GM19025 (cell line): ENCODE data around the gene ABCG1.
"Not testable (repeated sequence)": the region's sequence is repeated elsewhere in the genome, so short reads cannot be mapped to it uniquely, and the experiment has no call there.

Experiments used
- ATAC-seq: cut with Tn5 transposase; IDR thresholded peaks from one replicate; pipeline ENCODE4 v1.9.1; 2021; ENCODE audit warnings: mild to moderate bottlenecking, low read depth, moderate library complexity; ENCODE audit not compliant: unreplicated experiment

ABCG1 gene

DNA sequence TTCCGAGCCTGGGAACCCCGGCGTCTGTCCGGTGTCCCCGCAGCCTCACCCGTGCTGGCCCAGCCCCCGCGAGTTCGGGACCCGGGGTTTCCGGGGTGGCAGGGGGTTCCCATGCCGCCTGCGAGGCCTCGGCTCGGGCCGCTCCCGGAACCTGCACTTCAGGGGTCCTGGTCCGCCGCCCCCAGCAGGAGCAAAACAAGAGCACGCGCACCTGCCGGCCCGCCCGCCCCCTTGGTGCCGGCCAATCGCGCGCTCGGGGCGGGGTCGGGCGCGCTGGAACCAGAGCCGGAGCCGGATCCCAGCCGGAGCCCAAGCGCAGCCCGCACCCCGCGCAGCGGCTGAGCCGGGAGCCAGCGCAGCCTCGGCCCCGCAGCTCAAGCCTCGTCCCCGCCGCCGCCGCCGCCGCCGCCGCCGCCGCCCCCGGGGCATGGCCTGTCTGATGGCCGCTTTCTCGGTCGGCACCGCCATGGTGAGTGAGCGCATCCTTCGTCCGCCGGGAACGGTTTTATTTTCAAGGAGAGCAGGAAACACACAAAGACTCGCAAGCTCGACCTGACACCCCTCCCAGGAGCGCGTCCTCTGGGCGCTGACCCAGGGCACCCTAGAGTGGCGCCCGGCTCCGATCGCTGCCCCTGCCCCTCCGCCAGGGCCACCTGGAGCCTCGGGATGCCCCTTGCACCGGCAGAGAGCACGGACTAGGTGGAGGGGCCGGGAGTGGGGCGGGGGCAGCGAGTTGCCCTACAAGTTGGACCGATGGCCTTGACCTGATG is at the start of gene ABCG1:
TSS of gene ABCG1 (plus strand) at position 305 of the 770 bp plus-strand sequence. CDS start at position 428, 123 bp downstream.
- no peak for ATAC-seq

GRCh38 chr21:42169758-42170157 is 49.2 kb upstream of the ABCG1 start:
- ATAC-seq = no peak

- no peak for ATAC-seq
Observed at GRCh38 chr21:42171091-42172053, 47.6 kb upstream of the ABCG1 start.

- ATAC-seq = no peak
Observed at GRCh38 chr21:42172596-42173483, 46.1 kb upstream of the ABCG1 start.

GRCh38 chr21:42174173-42174572 is 44.8 kb upstream of the ABCG1 start:
- no peak for ATAC-seq

DNA sequence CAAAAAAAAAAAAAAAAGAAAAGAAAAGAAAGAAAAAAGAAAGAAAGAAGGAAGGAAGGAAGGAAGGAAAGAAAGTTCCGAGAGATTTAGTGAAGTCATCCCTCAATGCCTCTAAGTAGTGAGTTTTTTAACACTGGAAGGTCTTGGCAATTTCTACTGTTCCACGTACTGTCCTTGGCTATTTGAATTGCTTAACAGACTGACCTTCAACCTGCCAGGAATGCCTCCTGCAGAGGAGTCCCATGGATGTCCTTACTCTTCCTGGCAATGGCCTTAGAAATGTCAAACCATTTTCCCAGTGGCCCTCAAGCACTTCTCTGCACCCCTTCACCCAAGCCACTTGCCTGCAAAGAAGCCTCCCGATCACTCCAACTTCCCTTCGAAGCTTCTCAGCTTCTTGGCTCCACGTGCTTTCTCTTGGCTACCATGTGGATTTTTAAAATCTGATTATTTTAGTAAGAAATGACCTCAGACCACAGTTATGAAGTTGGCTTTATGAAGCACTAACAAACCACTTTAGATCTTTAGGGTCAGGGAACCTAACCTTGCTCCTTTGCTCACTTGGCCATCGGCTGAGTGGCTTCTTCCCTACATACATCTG is 43.7 kb upstream of the ABCG1 start:
- ATAC-seq = no peak

- no peak for ATAC-seq
Observed at GRCh38 chr21:42176859-42177258, 42.1 kb upstream of the ABCG1 start.

GRCh38 chr21:42179316-42179715 is 39.6 kb upstream of the ABCG1 start:
- ATAC-seq = no peak

DNA sequence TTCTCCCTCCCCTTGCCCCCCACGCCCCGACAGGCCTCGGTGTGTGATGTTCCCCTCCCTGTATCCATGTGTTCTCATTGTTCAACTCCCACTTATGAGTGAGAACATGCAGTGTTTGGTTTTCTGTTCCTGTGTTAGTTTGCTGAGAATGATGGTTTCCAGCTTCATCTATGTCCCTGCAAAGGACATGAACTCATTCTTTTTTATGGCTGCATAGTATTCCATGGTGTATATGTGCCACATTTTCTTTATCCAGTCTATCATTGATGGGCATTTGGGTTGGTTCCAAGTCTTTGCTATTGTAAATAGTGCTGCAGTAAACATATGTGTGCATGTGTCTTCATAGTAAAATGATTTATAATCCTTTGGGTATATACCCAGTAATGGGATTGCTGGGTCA is 38.9 kb upstream of the ABCG1 start:
- ATAC-seq = not testable (repeated sequence)

- ATAC-seq = no peak
Observed at GRCh38 chr21:42182713-42183371, 36.1 kb upstream of the ABCG1 start.

GRCh38 chr21:42183374-42184266 is 35.3 kb upstream of the ABCG1 start:
- no peak for ATAC-seq

DNA sequence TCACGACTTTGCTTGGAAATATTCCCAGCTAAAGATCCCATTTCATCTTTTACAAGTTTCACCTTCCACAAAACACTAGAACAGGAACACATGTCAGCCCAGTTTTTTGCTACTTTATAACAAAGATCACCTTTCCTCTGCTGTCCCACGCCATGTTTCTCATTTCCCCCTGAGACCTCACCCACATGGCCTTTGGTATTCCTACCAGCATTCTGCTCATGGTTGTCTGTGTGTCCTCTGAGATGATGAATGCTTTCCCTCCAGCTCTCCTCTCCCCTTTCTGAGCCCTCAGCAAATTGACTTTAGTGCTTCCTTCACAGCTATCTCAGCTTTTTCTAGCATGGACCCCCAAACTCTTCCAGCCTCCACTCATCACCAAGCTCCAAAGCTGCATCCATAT is 32.3 kb upstream of the ABCG1 start:
- ATAC-seq = no peak

- ATAC-seq = peak; percentile 99
Observed at GRCh38 chr21:42187976-42188653, 30.8 kb upstream of the ABCG1 start.

DNA sequence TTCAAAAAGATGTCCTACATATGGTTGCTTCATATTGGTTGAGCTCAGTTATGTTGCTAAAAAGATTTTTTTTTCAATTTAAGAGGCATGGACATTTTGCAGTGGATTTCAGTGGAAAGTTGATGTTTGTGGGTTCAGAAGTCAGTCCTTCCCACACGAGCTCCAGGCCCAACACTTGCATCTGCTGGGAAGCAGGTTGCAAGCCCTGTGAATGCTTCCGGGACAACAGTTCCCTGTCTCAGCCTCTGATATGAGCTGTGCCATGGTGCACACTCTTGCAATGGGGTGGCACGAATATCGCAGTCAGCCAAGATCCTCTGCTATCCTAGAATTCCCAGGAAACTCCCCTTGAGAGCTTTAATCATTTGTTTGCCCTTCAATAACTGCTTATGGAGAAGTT is 30.3 kb upstream of the ABCG1 start:
- ATAC-seq = no peak

- no peak for ATAC-seq
Observed at GRCh38 chr21:42189431-42189830, 29.5 kb upstream of the ABCG1 start.

DNA sequence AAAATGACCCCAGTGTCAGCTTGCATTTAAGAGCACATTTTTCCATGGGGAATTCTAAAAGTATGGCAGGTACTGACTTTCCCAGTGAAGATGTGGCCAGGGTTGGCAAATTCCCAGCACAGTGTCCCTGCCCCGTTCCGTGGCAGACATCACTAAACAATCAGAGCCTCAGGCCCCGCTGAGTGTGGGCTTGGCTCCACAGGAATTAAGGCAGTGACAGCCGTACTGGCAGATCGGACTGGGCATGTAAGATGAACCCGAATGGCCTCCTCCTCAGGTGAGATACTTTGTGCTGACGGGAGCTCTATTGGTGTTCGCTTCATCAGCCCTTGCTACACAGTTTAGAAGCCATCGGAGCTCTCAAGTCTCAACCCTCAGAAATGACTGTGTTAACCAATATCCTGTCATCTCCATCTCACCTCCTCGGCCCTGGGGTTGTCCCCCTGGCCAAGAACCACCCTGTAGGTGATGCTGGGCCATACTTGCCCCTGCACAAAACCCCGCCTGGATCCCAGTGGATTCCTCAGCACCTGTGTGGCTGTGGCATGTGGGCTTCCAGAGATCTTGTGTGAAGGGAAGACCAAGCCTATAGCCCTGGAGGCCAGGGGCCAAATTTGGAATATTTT is 29.0 kb upstream of the ABCG1 start:
- no peak for ATAC-seq

DNA sequence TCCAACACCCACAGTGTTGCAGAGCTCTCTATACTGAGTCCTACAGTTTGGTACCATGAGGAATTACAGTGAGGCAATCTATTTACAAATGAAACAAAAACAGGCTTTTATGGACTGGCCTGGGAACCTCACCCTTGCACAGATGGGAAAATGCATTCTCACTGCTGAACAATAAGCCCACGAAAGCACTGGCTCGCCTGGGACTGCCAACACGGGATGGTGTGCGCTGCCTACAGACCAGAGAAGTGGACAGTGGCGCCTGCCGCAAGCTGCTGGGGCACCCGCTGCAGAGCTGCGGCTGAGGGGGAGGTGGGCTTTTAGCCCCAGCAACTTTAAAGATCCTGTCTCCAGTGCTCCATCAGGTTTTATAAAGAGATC is 28.5 kb upstream of the ABCG1 start:
- no peak for ATAC-seq

DNA sequence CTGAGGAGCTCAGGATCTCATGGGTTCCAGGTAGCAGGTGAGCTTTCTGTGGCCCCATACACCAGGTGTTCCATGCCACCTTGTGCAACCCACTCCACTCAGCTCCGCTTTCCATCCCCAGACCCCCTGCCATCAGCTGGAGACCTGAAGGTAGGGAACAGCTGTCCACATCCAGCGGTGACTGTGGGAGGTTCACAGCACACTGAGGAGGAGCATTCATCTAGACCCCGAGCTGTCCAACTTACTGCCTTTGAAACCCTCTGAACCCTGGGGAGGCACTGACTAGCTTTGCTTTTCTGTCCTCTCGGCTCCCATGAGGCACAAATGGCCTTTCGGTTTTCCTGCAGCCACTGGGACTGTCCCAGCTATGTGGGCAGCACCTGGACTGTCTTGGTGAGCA is 27.9 kb upstream of the ABCG1 start:
- ATAC-seq = no peak
